Measurements from ENCODE around the gene PUM2.

PUM2 gene

DNA sequence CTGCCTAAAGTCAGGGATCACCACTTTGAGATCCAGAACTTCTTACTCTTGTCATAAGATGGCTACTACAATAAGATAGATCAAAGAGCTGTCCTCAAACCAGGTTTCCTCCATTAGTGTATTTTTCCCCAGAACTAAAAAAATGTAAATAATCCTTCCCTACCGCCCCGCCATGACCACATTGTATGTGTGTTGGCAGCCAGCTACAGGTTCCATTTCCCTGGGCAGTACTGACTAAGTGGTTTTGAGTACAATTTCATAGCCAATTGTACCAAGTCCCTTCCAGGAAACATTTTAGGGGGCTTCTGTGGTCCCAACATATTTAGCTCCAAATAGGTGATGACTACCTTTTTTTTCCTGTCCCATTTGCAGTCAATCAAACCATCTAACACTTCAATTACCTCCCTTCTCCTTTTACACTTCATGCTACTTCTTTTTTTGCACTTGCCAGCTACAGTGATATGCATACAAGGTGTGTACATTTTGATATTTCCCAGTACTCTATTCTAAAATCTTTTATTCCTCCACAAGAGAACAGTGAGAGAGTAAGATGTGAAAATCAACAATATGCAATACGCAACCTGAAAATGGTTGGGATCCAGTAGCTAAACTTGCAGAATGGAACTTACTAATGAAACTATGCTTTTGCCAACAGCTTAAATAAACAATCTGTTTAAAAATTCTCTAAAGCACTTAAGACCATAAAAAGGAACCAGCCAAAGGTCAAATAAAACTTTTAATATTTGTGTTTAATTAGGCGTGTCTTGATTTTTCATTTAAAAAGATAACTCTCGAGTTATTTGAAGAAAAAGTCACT lies 3.9 kb downstream of the PUM2 start:
- POLR2A ChIA-PET, result no interaction called here
- TF ChIP-seq NFRKB (IDR thresholded peaks at IDR 0.05) (no peak), SUZ12 (IDR thresholded peaks at IDR 0.05) (no peak)
- TF ChIP-seq, protein P1, sequence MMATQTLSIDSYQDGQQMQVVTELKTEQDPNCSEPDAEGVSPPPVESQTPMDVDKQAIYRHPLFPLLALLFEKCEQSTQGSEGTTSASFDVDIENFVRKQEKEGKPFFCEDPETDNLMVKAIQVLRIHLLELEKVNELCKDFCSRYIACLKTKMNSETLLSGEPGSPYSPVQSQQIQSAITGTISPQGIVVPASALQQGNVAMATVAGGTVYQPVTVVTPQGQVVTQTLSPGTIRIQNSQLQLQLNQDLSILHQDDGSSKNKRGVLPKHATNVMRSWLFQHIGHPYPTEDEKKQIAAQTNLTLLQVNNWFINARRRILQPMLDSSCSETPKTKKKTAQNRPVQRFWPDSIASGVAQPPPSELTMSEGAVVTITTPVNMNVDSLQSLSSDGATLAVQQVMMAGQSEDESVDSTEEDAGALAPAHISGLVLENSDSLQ (IDR thresholded peaks at IDR 0.05), result peak; percentile 62
- CTCF ChIA-PET, result no interaction called here
- no peak for DNase-seq (ENCODE audit: extremely low spot score)

GRCh38 chr2:20343128-20343527 lies 7.5 kb downstream of the PUM2 start:
- CTCF ChIA-PET, result interaction anchor here (1.6 kb wide), 1 partner anchor 17 kb away, joined by 5 read pairs; no protein-coding TSS in a partner anchor

DNA sequence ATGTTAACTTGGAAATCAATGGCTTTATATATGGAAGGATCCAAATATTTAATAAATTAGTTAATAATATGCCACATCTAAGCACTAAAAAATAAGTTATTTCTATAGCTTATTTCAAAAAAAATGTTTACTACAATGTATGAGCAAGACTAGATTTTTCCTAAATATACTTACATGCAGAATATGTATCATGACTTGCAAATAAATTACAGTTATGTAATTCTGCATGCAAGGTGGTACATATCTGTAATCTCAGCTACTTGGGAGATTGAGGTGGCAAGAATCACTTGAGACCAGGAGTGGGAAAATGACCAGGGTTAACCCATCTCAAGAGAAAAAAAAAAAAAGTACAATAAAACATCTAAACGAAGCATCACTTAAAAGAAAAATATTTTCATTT lies 11.6 kb downstream of the PUM2 start:
- ChIA-PET POLR2A (no interaction called here), CTCF (no interaction called here)
- no peak for DNase-seq (ENCODE audit: extremely low spot score)
- TF ChIP-seq FOXA1 (IDR thresholded peaks at IDR 0.05), result no peak

More at GRCh38 chr2:20343128-20343527, 7.5 kb downstream of the PUM2 start:
- DNase-seq (ENCODE audit: extremely low spot score), result no peak
- TF ChIP-seq L3MBTL2 (conservative IDR thresholded peaks at IDR 0.05) (no peak), TARDBP (IDR thresholded peaks at IDR 0.05) (no peak), HDGF (IDR thresholded peaks at IDR 0.05; ENCODE audit: borderline replicate concordance) (no peak), BHLHE40 (IDR thresholded peaks at IDR 0.05; ENCODE audit: borderline replicate concordance) (no peak), ZNF384 (IDR thresholded peaks at IDR 0.05) (no peak), SUZ12 (IDR thresholded peaks at IDR 0.05) (no peak), ARNT (IDR thresholded peaks at IDR 0.05) (no peak), CTBP1 (IDR thresholded peaks at IDR 0.05; ENCODE audit: borderline replicate concordance) (no peak)
- POLR2A ChIA-PET, result interaction anchor here (1.4 kb wide), 1 partner anchor 8 kb away, joined by 7 read pairs; no protein-coding TSS in a partner anchor

GRCh38 chr2:20334605-20335203 lies 15.9 kb downstream of the PUM2 start:
- DNase-seq (ENCODE audit: extremely low spot score), result no peak
- CTCF ChIA-PET, result interaction anchor here (0.6 to 0.7 kb wide), 2 partner anchors 10 to 212 kb away, joined by 3 to 5 read pairs; no protein-coding TSS in a partner anchor
- TF ChIP-seq SP1 (IDR thresholded peaks at IDR 0.05), result no peak
- TF ChIP-seq L3MBTL2 (conservative IDR thresholded peaks at IDR 0.05), result no peak
- TF ChIP-seq CTBP1 (IDR thresholded peaks at IDR 0.05; ENCODE audit: borderline replicate concordance), result no peak
- TF ChIP-seq FOXK2 (IDR thresholded peaks at IDR 0.05), result no peak
- no peak for TF ChIP-seq BHLHE40 (IDR thresholded peaks at IDR 0.05; ENCODE audit: borderline replicate concordance)
- TF ChIP-seq ZNF384 (IDR thresholded peaks at IDR 0.05), result no peak
- no peak for TF ChIP-seq ELF4 (IDR thresholded peaks at IDR 0.05)
- no peak for TF ChIP-seq SUZ12 (IDR thresholded peaks at IDR 0.05)
- no peak for TF ChIP-seq HDGF (IDR thresholded peaks at IDR 0.05; ENCODE audit: borderline replicate concordance)
- no peak for TF ChIP-seq FOXM1 (IDR thresholded peaks at IDR 0.05; ENCODE audit: borderline replicate concordance)
- TF ChIP-seq FOXA1 (IDR thresholded peaks at IDR 0.05), result no peak
- no peak for TF ChIP-seq TARDBP (IDR thresholded peaks at IDR 0.05)
- TF ChIP-seq ARNT (IDR thresholded peaks at IDR 0.05), result no peak
- TF ChIP-seq NFRKB (IDR thresholded peaks at IDR 0.05), result no peak
- POLR2A ChIA-PET, result interaction anchor here (0.9 to 1.2 kb wide), 2 partner anchors 8 to 112 kb away, joined by 3 read pairs; partner anchors contain the start of gene RHOB

DNA sequence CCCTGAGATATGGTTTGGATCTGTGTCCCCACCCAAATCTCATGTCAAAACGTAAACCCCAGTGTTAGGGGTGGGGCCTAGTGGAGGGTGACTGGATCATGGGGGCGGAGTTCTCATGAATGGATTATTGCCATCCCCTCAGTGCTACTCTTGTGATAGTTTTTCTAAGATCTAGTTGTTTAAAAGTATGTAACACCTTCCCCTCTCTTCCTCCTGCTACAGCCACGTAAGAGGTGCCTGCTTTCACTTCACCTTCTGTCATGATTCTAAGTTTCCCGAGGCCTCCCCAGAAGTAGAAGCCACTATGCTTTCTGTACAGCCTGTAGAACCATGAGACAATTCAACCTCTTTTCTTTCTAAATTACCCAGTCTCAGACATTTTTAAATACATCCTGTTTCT lies 16.9 kb downstream of the PUM2 start:
- DNase-seq (ENCODE audit: extremely low spot score), result no peak
- ChIA-PET CTCF (no interaction called here), POLR2A (interaction anchor here (1.2 kb wide), 1 partner anchor 113 kb away, joined by 3 read pairs; the partner anchor contains the start of gene RHOB)
- TF ChIP-seq LEF1 (IDR thresholded peaks at IDR 0.05; ENCODE audit: borderline replicate concordance) (no peak), ELF4 (IDR thresholded peaks at IDR 0.05) (no peak)
- TF ChIP-seq, protein P1 (IDR thresholded peaks at IDR 0.05), result no peak

DNA sequence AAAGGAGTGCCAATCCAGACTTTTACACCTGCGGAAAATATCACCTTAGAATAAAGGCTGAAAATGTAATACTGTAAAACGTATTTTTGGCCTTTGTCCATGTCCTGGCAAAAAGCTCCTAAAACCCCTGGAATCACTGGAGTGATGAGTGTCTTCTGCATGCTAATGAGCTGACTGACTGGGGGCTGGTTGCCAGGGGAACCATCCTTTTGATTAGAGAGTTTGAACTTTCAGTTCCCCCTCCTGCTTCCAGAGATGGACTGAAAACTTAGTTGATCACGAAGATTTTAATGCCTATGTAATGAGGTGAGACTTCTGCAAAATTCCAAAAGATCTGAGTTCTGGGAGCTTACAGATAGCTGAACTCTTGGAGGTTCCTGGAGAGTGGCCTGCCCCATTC lies 20.5 kb downstream of the PUM2 start:
- TF ChIP-seq ZNF384 (IDR thresholded peaks at IDR 0.05) (no peak), ELF4 (IDR thresholded peaks at IDR 0.05) (no peak), FOXM1 (IDR thresholded peaks at IDR 0.05; ENCODE audit: borderline replicate concordance) (no peak), SUZ12 (IDR thresholded peaks at IDR 0.05) (no peak), ARNT (IDR thresholded peaks at IDR 0.05) (no peak), FOXA1 (IDR thresholded peaks at IDR 0.05) (no peak), TARDBP (IDR thresholded peaks at IDR 0.05) (no peak), BHLHE40 (IDR thresholded peaks at IDR 0.05; ENCODE audit: borderline replicate concordance) (no peak), CTBP1 (IDR thresholded peaks at IDR 0.05; ENCODE audit: borderline replicate concordance) (no peak), L3MBTL2 (conservative IDR thresholded peaks at IDR 0.05) (no peak), LEF1 (IDR thresholded peaks at IDR 0.05; ENCODE audit: borderline replicate concordance) (no peak), SP1 (IDR thresholded peaks at IDR 0.05) (no peak), NFRKB (IDR thresholded peaks at IDR 0.05) (no peak), HDGF (IDR thresholded peaks at IDR 0.05; ENCODE audit: borderline replicate concordance) (no peak), FOXK2 (IDR thresholded peaks at IDR 0.05) (no peak)
- TF ChIP-seq, protein P1 (IDR thresholded peaks at IDR 0.05), result no peak
- ChIA-PET CTCF (no interaction called here), POLR2A (interaction anchor here (0.6 to 1.1 kb wide), 2 partner anchors 8 to 116 kb away, joined by 3 read pairs; partner anchors contain the start of gene RHOB)
- DNase-seq (ENCODE audit: extremely low spot score), result no peak
